ENCODE measurements around the gene SDC1.
A peak's percentile ranks its signal among the peaks of the same experiment; 100 is the strongest.

Gene SDC1

GRCh38 chr2:20212871-20213503, 11.9 kb downstream of the SDC1 start:
- DNase-seq, result no peak

DNA sequence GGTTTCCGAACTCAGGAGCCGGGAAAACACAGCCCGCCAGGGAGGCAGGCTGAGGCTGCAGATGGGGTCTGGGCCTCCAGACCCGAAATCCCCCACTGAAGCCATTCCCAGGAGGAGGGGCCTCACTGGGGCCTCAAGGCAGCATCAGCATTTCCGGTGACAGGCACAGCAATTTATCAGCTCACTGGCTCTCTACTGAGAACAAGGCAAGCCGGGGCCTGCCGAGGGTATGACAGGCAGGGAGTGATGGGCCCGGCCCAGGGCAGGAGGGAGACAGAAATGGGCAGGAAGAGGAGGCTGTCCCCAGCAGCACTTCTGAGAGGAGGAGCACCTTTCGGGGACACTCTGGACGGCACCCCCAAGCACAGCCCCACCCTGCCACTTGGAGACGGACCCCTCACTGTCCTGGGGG, 12.5 kb downstream of the SDC1 start:
- DNase-seq, result no peak

GRCh38 chr2:20211860-20212458, 13.0 kb downstream of the SDC1 start:
- no peak for DNase-seq

DNA sequence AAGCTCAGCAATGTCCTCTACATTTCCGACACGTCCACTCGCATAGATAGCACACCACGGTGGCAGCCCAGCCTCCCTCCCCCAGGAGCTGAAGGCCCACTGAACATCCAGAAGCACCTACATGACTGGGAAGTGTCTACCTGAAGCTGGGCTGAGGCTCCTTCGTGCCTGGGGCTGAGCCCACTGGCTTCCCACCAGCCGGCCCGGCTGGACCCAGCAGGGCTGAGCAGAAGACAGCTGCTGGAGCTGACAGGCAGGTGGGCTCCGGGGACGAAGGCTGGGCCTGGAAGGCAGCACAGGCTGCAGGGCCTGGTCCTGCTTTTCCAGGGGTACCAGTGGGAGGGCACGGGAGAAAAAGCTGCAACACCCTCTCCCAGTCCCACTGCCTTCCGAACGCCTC, 13.5 kb downstream of the SDC1 start:
- no peak for DNase-seq

- DNase-seq, result no peak
These were observed 14.5 kb downstream of the SDC1 start for GRCh38 chr2:20210462-20210861.

GRCh38 chr2:20209373-20210109, 15.4 kb downstream of the SDC1 start:
- no peak for DNase-seq

- DNase-seq, result no peak
These were observed 16.5 kb downstream of the SDC1 start for GRCh38 chr2:20208476-20208859.

DNA sequence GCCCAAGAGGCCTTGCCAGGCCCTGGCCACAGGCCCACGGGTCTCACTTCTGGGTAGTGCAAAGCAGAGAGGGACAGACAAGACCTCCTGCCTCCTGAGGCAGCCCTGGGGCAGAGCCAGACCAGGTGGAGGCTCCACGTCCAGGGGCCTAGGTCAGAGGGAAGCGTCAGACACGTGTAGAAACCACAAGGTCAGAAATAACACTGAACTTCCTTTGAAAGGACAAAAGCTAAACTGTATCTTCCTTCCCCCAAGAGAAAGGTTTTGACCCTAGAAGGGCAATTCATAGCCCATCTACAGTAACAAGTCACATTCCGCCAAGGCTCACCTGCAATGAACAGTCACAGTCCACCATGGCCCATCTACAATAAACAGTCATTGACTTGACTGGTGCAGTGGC, 17.9 kb downstream of the SDC1 start:
- DNase-seq, result no peak

GRCh38 chr2:20205915-20206524, 18.9 kb downstream of the SDC1 start:
- DNase-seq, result no peak

DNA sequence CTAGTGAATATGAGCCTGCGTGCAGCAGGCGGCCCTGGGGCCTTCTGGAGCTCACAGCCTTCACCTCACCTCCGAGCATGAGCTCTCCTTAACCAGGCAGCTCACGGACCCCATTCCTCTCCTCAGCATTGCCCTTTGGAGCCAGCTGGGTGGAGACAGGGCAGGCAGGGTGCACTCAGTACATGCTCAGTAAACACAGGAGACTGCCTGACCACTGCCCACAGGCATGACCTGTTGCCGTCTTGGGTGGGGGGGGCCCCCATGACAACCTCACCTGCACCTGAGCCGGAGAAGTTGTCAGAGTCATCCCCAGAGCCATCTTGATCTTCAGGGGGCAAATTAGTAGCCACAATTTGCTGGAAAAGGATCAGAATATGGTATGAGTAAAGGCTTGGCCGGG, 19.9 kb downstream of the SDC1 start:
- DNase-seq, result no peak

GRCh38 chr2:20203521-20204225, 21.3 kb downstream of the SDC1 start:
- no peak for DNase-seq

- no peak for DNase-seq
These were observed 21.9 kb downstream of the SDC1 start for GRCh38 chr2:20203072-20203471.

GRCh38 chr2:20201671-20202070, 23.3 kb downstream of the SDC1 start:
- DNase-seq, result no peak

DNA sequence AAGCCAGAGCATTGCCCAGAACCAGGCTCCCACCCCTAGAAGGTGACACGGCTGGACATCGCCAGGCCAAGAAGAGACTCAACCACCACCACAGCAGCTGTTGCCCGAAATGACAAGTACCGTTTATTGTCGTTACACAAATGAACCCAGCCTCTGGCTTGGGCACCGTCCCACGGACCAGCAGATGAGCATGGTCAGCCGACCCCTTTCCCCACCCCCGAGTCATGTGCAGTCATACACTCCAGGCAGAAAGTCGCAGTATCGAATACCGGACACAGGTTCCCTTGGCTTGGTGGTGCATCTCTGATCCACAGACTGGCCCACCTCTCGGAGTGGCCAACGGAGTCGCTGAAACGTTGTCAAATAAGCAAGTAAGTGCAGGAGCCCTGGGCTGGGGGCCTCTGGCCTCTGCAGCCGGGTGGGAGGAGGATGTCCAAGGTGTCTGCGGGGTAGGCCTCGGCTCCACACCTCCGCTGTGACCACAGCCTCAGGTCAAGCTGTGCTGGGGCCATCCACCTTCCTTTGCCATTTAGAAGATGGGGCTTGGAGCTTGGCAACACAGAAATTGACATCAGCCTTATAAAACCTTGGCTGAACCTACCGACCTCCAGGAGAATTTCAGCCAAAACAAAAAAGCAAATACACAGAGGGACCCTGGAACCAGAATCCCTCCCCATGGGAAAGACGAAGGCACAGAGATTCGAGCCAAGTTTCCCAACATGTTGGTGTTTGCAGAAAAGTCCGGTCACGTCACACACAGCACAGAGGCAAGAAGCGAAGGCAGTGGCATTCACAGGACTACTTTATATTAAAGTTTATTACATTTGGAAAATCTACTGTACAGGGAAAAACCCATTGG, 24.0 kb downstream of the SDC1 start:
- DNase-seq, result no peak

DNA sequence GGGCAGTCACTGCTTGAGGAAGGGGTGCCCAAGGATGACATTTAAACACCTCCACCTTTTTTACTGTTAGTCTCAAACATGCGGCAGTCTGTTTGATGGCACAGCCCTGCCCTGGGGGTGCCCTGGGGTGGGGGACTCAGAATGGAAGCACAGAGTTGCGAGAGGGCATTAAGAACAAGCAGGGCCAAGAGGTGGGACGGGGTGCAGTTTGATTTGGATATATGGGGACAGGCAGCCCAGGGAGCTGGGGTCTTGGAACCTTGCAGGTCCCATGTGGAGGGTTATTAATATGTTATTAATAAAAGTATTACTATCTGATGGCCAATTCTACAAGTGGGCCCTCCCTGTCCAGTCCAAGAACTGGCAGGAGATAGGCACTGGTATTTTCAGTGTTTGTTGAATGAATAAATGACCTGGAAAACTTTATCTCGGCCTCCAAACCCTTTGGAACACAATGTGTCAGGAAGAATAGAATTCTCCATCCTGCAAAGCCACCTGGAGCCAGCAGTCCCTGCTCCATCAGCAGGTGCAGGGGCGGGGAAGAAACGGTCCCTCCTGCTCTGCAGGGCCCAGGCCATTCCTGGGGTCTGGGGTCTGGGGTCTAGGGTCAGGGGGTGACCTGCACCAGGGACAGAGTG, 25.2 kb downstream of the SDC1 start:
- DNase-seq, result no peak

DNA sequence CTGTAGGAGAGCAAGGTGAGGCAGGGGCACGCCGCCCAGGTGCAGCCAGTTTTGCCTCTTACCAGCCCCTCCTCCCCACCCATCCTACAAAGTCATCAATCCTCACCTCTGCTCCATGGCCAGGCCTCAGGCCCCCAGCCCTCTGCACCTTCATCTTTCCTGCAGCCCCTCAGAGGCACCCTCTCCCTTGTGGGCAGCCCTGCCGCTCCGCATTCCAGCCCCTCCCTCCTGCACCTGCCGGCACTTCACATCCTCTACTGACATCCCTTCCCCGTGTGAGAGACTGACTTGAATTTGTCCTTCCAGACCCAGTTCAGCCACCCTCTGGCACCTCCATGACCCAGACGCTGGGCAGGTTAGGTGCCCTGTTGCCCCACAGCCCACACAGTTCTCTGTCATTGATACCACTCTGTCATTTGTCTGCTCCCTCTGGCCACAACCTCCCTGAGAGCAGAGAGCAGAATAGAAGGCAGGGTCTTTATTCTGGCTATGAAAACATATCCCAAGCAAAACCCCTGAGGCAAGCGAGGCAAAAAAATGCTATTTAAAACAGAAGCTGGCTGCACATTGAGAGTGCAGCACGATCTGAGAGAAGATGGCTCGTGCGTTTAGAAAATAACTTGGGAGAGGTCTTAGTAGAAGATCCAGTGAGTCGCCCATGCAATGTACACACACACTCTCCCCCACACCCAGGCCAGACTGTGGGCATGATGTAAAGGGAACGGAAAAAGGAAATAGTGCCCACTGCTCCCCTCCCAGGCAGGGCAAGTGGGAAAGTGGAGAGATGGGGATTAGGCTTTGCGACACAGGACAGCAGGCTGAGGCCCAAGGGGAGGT, 25.9 kb downstream of the SDC1 start:
- DNase-seq, result peak; percentile 20

DNA sequence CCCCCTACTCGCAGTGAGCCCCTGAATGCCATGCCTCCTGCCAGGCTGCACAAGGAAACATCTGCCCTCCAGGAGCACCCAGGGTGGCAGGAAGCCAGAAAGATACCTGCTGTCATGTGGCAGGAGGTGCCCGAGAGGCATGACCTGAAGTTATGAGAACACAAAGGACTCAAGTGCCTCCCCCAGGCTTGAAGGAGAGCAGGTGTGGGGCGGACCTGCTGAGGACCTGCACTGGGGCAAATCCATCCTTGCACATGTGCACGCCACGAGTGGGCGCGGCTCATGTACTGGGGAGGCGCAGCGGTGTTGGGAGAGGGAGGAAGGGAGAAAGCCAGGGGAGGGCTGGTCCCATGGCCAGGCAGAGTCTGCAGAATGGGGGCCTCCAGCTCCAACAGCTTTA, 26.9 kb downstream of the SDC1 start:
- DNase-seq, result no peak

DNA sequence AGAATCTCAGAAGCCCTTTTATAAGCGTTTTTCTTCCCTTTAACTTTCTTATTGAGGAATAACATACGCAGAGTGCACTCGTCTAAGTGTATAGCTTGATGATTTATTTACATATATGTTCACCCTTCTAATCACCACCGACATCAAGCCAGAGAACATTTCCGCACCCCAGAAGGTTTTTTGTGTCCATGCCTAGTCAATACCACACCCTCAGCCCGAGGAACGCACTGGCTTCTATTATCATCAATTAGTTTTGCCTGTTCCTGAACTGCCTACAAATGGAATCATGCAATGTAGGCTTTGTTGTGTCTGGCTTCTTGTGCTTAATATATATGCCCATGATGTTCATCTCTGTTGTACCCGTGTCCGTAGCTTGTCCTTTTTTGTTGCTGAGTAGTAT, 27.7 kb downstream of the SDC1 start:
- DNase-seq, result no peak

GRCh38 chr2:20196657-20197161, 28.2 kb downstream of the SDC1 start:
- DNase-seq, result no peak

- DNase-seq, result no peak
These were observed 28.8 kb downstream of the SDC1 start for GRCh38 chr2:20196053-20196656.

All from inflammatory macrophage treated with lipopolysaccharide for 4 hours (primary cell).